Measurements from ENCODE around the gene KCNQ1.

Gene KCNQ1

GRCh38 chr11:2830030-2830812 is 385.4 kb downstream of the KCNQ1 start:
- no peaks in the 10 kb centered on the region for H3K36me3 Mint-ChIP-seq
- no peak for ATAC-seq
- no peak overlapping the region for H3K27ac Mint-ChIP-seq
- peaks cover 12% of the 10 kb centered on the region for H3K9me3 Mint-ChIP-seq
- H3K4me3 Mint-ChIP-seq: no peak overlapping the region
- H3K4me1 Mint-ChIP-seq: no peaks in the 10 kb centered on the region
- no peak for DNase-seq (ENCODE audit: low spot score in 2 of 2)

GRCh38 chr11:2830886-2831285 is 386.1 kb downstream of the KCNQ1 start:
- no peak overlapping the region for H3K4me3 Mint-ChIP-seq
- H3K27ac Mint-ChIP-seq: no peak overlapping the region
- H3K4me1 Mint-ChIP-seq: no peaks in the 10 kb centered on the region
- DNase-seq (ENCODE audit: low spot score in 2 of 2) (no peak), ATAC-seq (no peak)
- H3K36me3 Mint-ChIP-seq: no peaks in the 10 kb centered on the region
- peaks cover 12% of the 10 kb centered on the region for H3K9me3 Mint-ChIP-seq

GRCh38 chr11:2831781-2832532 is 387.1 kb downstream of the KCNQ1 start:
- ATAC-seq (no peak), DNase-seq (ENCODE audit: low spot score in 2 of 2) (no peak)
- Mint-ChIP-seq H3K4me1 (no peaks in the 10 kb centered on the region), H3K36me3 (no peaks in the 10 kb centered on the region), H3K9me3 (peaks cover 12% of the 10 kb centered on the region), H3K4me3 (no peak overlapping the region), H3K27ac (no peak overlapping the region)

- Mint-ChIP-seq H3K4me1 (no peaks in the 10 kb centered on the region), H3K36me3 (no peaks in the 10 kb centered on the region), H3K9me3 (peaks cover 12% of the 10 kb centered on the region), H3K27ac (no peak overlapping the region), H3K4me3 (no peak overlapping the region)
- DNase-seq (ENCODE audit: low spot score in 2 of 2): no peak
- no peak for ATAC-seq
Observed at GRCh38 chr11:2832533-2833020, 387.8 kb downstream of the KCNQ1 start.

GRCh38 chr11:2833051-2833715 is 388.4 kb downstream of the KCNQ1 start:
- Mint-ChIP-seq H3K4me3 (no peak overlapping the region), H3K27ac (no peak overlapping the region), H3K9me3 (peaks cover 11% of the 10 kb centered on the region), H3K36me3 (no peaks in the 10 kb centered on the region), H3K4me1 (no peaks in the 10 kb centered on the region)
- DNase-seq (ENCODE audit: low spot score in 2 of 2) (no peak), ATAC-seq (no peak)

- Mint-ChIP-seq H3K4me1 (no peaks in the 10 kb centered on the region), H3K36me3 (no peaks in the 10 kb centered on the region), H3K27ac (no peak overlapping the region), H3K9me3 (peaks cover 4% of the 10 kb centered on the region), H3K4me3 (no peak overlapping the region)
- DNase-seq (ENCODE audit: low spot score in 2 of 2) (no peak), ATAC-seq (no peak)
Observed at GRCh38 chr11:2833716-2834502, 389.1 kb downstream of the KCNQ1 start.

- Mint-ChIP-seq H3K9me3 (no peaks in the 10 kb centered on the region), H3K4me1 (no peaks in the 10 kb centered on the region), H3K36me3 (no peaks in the 10 kb centered on the region), H3K4me3 (no peak overlapping the region), H3K27ac (no peak overlapping the region)
- ATAC-seq (no peak), DNase-seq (ENCODE audit: low spot score in 2 of 2) (no peak)
Observed at GRCh38 chr11:2834503-2835273, 389.9 kb downstream of the KCNQ1 start.

GRCh38 chr11:2835296-2835695 is 390.5 kb downstream of the KCNQ1 start:
- DNase-seq (ENCODE audit: low spot score in 2 of 2) (no peak), ATAC-seq (no peak)
- no peaks in the 10 kb centered on the region for H3K9me3 Mint-ChIP-seq
- no peaks in the 10 kb centered on the region for H3K4me1 Mint-ChIP-seq
- H3K36me3 Mint-ChIP-seq: no peaks in the 10 kb centered on the region
- no peak overlapping the region for H3K27ac Mint-ChIP-seq
- H3K4me3 Mint-ChIP-seq: no peak overlapping the region

GRCh38 chr11:2835751-2836150 is 390.9 kb downstream of the KCNQ1 start:
- no peak overlapping the region for H3K4me3 Mint-ChIP-seq
- DNase-seq (ENCODE audit: low spot score in 2 of 2) (no peak), ATAC-seq (no peak)
- H3K36me3 Mint-ChIP-seq: no peaks in the 10 kb centered on the region
- H3K9me3 Mint-ChIP-seq: no peaks in the 10 kb centered on the region
- no peak overlapping the region for H3K27ac Mint-ChIP-seq
- no peaks in the 10 kb centered on the region for H3K4me1 Mint-ChIP-seq

- no peak for ATAC-seq
- no peak for DNase-seq (ENCODE audit: low spot score in 2 of 2)
- H3K4me1 Mint-ChIP-seq: no peaks in the 10 kb centered on the region
- H3K4me3 Mint-ChIP-seq: no peak overlapping the region
- H3K9me3 Mint-ChIP-seq: no peaks in the 10 kb centered on the region
- no peak overlapping the region for H3K27ac Mint-ChIP-seq
- no peaks in the 10 kb centered on the region for H3K36me3 Mint-ChIP-seq
Observed at GRCh38 chr11:2836315-2837095, 391.7 kb downstream of the KCNQ1 start.

- Mint-ChIP-seq H3K4me1 (no peaks in the 10 kb centered on the region), H3K36me3 (no peaks in the 10 kb centered on the region), H3K9me3 (no peaks in the 10 kb centered on the region), H3K27ac (no peak overlapping the region), H3K4me3 (no peak overlapping the region)
- no peak for ATAC-seq
- DNase-seq (ENCODE audit: low spot score in 2 of 2): no peak
Observed at GRCh38 chr11:2837096-2837601, 392.3 kb downstream of the KCNQ1 start.

- H3K4me1 Mint-ChIP-seq: no peaks in the 10 kb centered on the region
- H3K4me3 Mint-ChIP-seq: no peak overlapping the region
- H3K9me3 Mint-ChIP-seq: no peaks in the 10 kb centered on the region
- no peaks in the 10 kb centered on the region for H3K36me3 Mint-ChIP-seq
- no peak overlapping the region for H3K27ac Mint-ChIP-seq
- no peak for ATAC-seq
- DNase-seq (ENCODE audit: low spot score in 2 of 2): no peak
Observed at GRCh38 chr11:2837651-2838050, 392.8 kb downstream of the KCNQ1 start.

GRCh38 chr11:2838091-2838490 is 393.3 kb downstream of the KCNQ1 start:
- no peak overlapping the region for H3K4me3 Mint-ChIP-seq
- H3K9me3 Mint-ChIP-seq: no peaks in the 10 kb centered on the region
- no peaks in the 10 kb centered on the region for H3K4me1 Mint-ChIP-seq
- H3K27ac Mint-ChIP-seq: no peak overlapping the region
- ATAC-seq (no peak), DNase-seq (ENCODE audit: low spot score in 2 of 2) (no peak)
- no peaks in the 10 kb centered on the region for H3K36me3 Mint-ChIP-seq
